ENCODE measurements around the gene XRCC3. TPM values are rescaled to one million over a fixed set of nuclear protein-coding genes. Genes with fewer than 3 reads are reported as not detected.

XRCC3 gene
- total RNA-seq, 1 donor from 2014 or later = 35.2 TPM

- no peak for DNase-seq (ENCODE audit: extremely low spot score, unreplicated experiment)
- TF ChIP-seq, protein P1, sequence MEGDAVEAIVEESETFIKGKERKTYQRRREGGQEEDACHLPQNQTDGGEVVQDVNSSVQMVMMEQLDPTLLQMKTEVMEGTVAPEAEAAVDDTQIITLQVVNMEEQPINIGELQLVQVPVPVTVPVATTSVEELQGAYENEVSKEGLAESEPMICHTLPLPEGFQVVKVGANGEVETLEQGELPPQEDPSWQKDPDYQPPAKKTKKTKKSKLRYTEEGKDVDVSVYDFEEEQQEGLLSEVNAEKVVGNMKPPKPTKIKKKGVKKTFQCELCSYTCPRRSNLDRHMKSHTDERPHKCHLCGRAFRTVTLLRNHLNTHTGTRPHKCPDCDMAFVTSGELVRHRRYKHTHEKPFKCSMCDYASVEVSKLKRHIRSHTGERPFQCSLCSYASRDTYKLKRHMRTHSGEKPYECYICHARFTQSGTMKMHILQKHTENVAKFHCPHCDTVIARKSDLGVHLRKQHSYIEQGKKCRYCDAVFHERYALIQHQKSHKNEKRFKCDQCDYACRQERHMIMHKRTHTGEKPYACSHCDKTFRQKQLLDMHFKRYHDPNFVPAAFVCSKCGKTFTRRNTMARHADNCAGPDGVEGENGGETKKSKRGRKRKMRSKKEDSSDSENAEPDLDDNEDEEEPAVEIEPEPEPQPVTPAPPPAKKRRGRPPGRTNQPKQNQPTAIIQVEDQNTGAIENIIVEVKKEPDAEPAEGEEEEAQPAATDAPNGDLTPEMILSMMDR (conservative IDR thresholded peaks at IDR 0.05) = no peak
- Mint-ChIP-seq H3K4me3 (no peak overlapping the region), H3K9me3 (no peaks in the 10 kb centered on the region), H3K36me3 (peaks cover 14% of the 10 kb centered on the region), H3K27me3 (no peaks in the 10 kb centered on the region), H3K27ac (no peak overlapping the region), H3K4me1 (ENCODE audit: unreplicated experiment) (peaks cover 9% of the 10 kb centered on the region)
Observed at GRCh38 chr14:103740991-103741689, 25.9 kb upstream of the XRCC3 start.

DNA sequence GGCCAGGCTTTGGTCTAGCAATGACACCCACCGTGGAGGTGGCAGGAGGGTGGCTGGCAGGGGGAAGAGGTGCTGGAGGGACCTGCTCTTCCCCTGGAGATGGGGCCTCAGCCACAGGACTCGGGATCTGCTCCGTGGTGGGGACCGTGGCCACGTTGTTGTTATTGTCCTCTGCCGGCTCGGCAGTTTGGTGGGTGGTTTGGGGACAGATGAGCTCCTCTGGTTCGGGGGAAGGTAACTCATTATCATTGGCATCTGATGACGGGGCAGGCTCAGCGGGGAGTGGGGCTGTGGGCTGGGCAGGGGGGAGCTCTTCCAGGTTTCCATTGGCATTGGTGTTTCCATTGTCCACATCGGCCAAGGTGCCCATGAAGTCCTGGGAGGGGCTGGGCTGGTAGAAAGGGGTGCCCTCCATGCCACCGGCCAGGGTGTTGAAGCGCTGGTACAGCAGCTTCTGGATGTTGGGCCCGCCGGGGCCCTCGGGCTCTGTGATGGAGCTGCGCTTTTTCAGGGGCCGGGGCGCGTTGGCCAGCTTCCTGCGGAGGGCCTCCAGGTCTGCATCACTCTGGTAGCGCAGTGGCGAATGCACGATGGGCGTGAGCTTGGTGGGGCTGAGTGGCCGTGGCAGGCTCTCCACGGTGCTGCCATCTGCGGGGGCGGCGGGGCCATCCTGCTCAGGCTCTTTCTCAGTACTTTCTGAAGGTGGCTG, 24.7 kb upstream of the XRCC3 start:
- Mint-ChIP-seq H3K27ac (no peak overlapping the region), H3K36me3 (peaks cover 14% of the 10 kb centered on the region), H3K9me3 (no peaks in the 10 kb centered on the region), H3K4me1 (ENCODE audit: unreplicated experiment) (peaks cover 17% of the 10 kb centered on the region), H3K4me3 (no peak overlapping the region), H3K27me3 (no peaks in the 10 kb centered on the region)
- DNase-seq (ENCODE audit: extremely low spot score, unreplicated experiment) = no peak
- TF ChIP-seq, protein P1 (conservative IDR thresholded peaks at IDR 0.05) = no peak

DNA sequence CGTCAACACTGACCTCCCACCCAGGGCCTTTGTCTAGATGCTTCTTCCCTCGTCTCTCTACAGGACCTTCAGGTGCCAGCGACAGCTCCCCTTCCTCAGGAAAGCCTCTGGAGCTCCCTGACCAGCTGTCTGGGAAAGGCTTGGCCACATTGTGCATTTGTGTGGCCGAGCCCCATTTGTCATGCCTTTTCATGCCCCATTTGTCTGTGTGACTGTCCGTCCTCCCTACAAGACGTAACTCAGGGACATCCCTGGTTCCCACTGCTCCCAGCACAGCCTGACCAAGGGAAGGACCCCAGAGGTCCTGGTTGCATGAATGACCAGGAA, 24.2 kb upstream of the XRCC3 start:
- Mint-ChIP-seq H3K4me3 (no peak overlapping the region), H3K36me3 (peaks cover 14% of the 10 kb centered on the region), H3K27me3 (no peaks in the 10 kb centered on the region), H3K9me3 (no peaks in the 10 kb centered on the region), H3K4me1 (ENCODE audit: unreplicated experiment) (peaks cover 17% of the 10 kb centered on the region), H3K27ac (no peak overlapping the region)
- DNase-seq (ENCODE audit: extremely low spot score, unreplicated experiment) = no peak
- TF ChIP-seq, protein P1 (conservative IDR thresholded peaks at IDR 0.05) = no peak

- Mint-ChIP-seq H3K4me1 (ENCODE audit: unreplicated experiment) (peaks cover 17% of the 10 kb centered on the region), H3K27ac (no peak overlapping the region), H3K27me3 (no peaks in the 10 kb centered on the region), H3K36me3 (peaks cover 14% of the 10 kb centered on the region), H3K4me3 (no peak overlapping the region), H3K9me3 (no peaks in the 10 kb centered on the region)
- DNase-seq (ENCODE audit: extremely low spot score, unreplicated experiment) = no peak
- TF ChIP-seq, protein P1 (conservative IDR thresholded peaks at IDR 0.05) = no peak
Observed at GRCh38 chr14:103738701-103739451, 23.6 kb upstream of the XRCC3 start.

DNA sequence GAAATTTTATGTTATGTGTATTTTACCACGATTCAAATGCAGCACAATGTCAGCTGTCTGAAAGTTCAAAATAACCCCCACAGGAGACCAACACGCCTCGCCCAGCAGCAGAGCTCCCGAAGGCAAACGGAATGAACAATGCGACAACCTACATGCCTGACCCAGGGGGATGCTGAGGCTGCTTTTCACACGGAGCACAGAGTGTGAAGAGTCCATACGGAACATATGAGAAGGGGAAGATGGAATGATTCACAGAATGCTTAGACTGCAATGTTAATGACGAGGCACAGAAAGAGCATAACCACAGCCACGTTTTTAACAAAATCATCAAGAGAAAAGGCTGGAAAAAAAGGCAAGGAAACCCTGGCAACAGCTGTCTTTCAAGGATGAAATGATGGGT, 22.9 kb upstream of the XRCC3 start:
- Mint-ChIP-seq H3K27me3 (no peaks in the 10 kb centered on the region), H3K4me1 (ENCODE audit: unreplicated experiment) (peaks cover 17% of the 10 kb centered on the region), H3K9me3 (no peaks in the 10 kb centered on the region), H3K36me3 (peaks cover 14% of the 10 kb centered on the region), H3K27ac (no peak overlapping the region), H3K4me3 (no peak overlapping the region)
- TF ChIP-seq, protein P1 (conservative IDR thresholded peaks at IDR 0.05) = no peak
- no peak for DNase-seq (ENCODE audit: extremely low spot score, unreplicated experiment)
